ENCODE measurements around the gene DGKD.
"Not testable (repeated sequence)": the region's sequence is repeated elsewhere in the genome, so short reads cannot be mapped to it uniquely, and the experiment has no call there.

DGKD gene

DNA sequence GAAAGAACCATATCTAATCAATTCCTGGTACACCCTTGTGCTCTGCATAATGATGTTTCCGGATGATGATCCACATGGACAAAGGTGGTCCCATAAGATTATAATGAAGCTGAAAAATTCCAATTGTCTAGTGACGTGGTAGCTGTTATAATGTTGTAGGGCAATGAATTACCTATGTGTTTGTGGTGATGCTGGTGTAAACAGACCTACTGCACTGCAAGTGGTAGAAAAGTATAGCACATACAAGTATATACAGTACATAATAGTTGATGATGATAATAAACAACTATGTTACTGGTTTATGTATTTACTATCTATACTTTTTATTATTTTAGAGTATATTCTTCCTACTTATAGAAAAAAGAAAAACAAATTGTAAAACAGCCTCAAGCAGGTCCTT lies 8.4 kb downstream of the DGKD start:
- no peak for DNase-seq

DNA sequence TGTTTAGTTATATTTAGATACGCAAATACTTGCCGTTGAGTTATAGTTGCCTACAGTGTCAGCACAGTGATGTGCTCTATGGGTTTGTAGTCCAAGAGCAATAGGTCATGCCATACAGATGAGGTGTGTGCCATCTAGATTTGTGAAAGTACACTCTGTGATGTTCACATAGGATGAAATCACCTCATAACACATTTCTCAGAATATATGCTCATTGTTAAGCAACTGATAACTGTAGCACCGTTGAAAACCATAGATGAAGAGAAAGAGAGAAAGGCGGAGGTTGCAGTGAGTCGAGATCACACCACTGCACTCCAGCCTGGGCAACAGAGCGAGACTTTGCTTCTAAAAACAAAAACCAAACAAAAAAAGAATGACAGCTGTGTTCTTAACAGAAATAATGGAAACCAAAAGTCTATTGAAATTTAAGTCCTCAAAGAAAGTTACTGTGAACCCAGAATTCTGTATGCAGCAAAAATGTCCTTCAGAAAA lies 9.5 kb downstream of the DGKD start:
- DNase-seq, result no peak

DNA sequence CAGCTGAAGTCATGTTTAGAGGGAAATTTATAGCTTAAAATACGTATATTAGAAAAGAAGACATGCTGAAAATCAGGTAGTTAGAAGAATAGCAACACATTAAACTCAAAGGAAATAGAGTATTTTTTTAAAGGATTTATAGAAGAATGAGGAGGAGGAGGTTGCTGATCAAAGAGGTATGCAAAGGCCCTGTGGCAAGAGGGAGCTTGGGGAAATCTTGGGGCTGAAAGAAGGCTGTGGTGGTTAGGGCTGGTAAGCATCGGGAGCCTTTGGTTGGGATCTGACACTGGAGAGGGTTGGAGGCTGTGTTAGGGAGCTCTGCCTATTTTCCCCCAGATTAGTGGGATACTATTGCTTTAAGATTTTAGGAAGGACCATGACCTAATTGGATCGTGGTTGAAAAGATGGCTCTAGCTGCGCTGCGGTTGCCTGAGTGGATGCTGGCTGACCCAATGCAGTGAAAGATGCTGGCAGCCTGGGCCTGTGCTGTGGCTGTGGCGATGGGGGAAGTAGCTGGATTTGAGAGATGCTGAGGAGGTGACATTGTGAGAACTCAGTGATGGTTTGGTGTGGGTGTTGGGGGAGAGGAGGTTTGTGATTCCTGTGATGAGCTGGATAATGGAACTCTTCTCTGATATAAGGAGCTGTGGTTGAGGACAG lies 11.7 kb downstream of the DGKD start:
- DNase-seq, result no peak

DNA sequence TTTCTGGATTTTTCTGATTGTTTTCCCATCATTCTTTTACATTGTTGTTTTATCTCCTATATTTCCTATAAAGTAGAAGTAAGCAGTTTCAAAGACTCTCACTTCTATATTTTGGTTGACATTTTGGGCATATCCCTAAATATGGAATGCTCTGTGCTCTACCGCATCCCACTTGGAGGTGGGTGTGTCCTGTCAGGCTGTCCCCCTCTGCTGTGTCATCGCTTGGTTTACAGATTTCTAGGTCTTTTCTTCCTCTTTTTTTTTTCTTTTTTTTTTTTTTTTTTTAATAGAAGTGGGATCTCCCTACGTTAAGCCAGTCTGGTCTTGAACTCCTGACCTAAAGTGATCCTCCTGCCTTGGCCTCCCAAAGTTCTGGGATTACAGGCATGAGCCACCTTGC lies 13.3 kb downstream of the DGKD start:
- DNase-seq, result no peak

DNA sequence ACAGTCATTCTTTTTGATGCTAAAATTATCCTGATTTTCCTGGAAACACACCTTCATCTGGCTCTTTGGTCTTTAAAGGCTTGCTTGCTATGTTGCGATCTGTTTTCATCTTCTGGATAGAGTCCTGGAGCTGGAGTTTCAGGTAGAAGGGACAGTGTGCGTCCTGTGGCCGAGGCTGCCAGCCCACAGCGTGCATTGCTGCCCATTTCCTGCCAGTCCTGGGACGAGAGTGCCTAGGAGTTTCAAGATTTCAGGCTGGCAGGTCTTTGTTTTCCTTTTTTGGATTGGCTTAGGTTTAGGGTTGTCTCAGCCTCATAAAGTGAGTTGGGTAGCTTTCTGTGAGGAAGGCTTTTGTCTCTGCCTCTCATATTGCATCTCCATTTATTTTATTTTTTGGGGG lies 14.5 kb downstream of the DGKD start:
- DNase-seq, result no peak

DNA sequence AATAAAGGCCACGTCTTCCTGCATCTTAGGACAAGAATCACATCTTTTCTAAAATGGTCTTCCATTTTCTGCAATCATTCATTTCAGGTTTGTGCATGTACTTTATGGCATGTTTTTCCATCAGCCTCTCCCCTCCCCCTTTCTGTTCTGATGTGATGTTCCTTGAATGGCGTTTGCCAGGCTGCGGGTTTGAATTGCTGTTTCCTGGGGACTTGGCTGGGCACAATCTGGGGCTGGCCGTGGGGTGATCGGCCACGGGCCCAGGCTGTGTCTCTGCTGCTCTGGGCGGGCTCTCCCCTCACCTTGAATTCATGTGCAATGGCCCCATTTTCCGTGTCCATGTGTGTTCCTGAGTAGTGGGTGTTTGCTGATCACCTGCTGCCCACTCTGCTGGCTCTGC lies 15.2 kb downstream of the DGKD start:
- DNase-seq, result no peak

DNA sequence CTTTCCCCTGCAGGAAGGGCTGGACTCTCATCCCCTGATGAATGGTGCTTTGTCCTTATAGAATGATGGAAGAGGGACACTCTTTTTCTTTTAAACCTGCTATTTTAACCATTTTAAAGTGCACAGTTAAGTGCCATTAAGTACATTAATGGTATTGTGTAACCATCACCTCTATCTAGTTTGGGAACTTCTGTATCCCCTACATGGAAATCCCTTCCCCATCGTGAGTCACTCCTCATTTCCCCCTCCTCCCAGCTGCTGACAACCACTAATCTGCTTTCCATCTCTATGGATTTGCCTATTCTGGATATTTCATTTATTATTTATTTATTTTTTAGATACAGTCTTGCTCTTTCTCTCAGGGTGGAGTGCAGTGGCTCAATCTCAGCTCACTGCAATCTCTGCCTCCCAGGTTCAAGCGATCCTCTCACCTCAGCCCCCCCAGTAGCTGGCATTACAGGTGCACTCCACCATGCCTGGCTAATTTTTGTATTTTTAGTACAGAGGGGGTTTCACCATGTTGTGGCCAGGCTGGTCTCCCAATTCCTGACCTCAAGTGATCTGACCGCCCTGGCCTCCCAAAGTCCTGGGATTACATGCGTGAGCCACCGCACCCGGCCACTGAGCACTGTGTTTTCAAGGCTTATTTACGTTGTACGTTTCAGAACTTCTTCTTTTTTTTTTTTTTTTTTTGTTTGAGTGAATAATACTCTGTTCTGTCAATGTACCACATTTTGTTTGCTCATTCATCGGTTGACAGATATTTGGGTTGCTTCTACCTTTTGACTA lies 15.8 kb downstream of the DGKD start:
- no peak for DNase-seq

DNA sequence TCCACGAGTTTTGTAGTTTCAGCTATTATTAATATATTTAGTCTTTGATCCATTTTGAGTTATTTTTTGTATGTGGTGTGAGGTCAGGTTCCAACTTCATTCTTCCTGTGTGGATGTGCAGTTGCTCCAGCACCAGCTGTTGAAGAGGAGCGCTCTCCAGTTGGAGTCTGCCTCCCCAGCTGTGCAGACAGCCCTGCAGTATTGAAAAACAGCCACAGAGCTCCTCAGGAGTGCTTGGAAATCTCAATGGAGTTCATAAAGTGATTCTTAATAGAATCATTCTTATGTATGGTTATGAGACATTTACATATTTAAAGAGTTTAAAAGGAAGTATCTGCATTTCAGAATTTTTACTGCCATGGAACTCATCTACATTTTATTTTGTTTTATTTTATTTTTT lies 17.3 kb downstream of the DGKD start:
- no peak for DNase-seq

DNA sequence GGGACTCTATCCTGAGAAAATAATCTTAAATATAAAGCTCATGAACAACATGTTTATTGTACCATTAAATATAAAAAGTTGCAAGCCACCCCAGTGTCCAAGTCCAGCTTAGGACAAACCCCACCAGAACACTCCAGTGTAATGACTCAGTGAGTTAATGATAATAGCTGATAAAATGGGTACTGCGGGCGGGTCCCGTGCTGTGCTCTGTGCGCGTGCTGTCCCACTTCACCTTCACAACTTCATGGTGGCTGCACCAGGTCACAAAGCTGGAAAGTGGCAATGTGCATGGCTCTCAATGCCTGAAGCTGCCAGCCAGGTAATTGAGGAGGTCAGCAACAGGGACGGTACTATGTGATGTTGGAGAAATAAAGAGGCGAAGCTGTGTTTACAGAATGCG lies 18.6 kb downstream of the DGKD start:
- no peak for DNase-seq

DNA sequence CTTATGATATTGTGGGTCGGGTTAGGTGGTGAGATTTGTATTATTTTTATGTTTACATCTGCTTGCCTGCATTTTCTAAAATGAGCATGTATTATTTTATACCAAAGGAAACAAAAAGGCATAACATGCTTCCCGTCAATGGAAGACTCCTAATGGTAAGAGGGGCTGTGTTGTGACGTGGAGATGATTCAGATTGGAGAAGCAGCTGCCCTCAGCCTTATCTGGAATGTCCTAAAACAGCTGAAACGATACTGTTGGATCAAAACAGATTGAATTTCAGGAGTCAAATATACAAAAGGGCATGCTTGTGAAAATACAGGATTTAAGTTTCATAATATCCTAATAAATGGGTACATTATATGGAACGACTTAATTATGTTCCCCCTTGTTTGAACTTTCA lies 19.0 kb downstream of the DGKD start:
- DNase-seq, result no peak

DNA sequence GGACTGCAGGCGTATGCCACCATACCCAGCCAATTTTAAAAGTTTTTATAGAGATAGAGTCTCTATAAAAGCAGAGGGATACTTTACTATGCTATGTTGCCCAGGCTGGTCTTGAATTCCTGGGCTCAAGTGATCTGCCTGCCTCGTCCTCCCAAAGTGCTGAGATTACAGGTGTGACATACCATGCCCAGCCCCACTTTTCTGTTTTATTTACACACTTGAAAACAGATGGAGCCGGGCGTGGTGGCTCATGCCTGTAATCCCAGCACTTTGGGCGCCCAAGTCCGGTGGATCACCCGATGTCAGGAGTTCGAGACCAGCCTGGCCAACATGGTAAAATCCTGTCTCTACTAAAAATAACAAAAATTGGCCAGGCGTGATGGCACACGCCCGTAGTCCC lies 20.5 kb downstream of the DGKD start:
- DNase-seq, result not testable (repeated sequence)

DNA sequence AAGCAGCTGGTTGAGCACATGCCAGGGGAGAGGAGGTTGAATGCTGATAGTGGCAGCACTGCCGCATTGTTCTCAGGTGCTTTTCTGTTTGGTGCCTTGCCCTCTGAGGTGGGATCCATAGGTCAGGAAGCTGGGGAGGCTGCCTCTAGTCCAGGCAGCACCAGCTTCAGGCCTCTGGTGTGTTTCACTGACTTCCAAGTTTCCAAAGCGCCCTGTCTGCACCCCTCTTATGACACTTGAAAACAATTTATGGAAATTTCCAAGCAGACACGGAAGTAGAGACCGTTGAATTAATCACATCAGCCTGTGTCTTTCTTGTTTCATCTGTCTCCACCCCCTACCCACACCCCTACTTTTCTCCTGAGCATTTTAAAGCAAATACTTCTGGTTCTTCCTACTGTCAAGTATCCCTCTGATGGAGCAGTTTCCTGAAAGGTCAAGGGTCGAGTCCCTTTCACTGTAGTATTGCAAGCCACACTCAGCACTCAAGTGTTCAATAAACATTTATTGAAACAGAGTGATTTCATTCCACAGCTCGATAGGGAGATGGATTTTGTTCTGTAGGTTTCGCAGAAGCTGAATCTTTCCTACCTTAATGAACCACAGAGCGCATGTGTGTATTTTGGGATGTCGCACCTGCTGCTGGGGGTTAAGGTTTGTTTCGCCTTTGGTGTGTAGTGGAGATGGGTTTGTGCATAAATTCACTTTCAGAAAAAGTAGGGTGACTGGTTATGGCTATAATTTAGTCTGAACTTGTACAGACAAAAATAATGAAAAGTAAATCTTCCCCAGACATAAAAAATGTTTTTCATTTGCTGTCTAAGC lies 21.4 kb downstream of the DGKD start:
- DNase-seq, result no peak

DNA sequence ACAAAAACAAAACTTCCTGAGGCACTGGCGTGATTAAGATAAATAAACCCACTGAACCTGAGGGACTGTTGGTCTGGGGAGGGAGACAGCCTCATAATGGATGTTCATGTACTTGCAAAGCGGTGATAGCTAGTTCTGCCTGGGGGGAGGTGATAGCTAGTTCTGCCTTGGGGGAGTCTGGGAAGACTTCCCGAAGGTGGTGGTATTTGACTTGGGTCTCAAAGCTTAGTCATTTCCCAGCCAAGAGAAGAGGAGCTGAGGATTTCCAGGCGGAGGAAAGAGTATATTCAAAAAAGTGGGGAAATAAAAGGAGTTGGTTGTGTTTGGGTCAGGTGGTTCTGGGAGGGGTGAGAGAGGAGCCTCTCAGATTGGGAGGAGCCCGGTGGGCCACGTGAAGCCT lies 24.7 kb downstream of the DGKD start:
- DNase-seq, result no peak

DNA sequence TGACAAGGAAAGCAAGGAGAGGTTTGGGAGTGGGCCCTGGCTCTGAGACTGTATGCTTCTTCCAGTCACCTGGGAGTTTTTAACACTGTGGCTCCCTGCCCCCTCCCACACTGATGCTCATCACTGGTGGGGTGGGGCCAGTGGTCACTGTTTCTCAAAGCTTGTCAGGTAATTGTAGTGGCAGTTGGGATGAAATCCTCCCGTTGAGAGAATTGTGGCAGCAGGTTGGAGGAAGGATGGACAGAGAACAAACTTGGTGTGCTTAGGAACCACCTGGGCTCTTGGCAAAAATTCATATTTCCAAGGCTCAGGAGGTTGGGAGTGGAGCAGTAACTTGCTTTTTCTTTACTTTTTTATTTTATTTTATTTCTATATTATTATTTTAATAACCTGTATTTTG lies 25.1 kb downstream of the DGKD start:
- DNase-seq, result no peak

DNA sequence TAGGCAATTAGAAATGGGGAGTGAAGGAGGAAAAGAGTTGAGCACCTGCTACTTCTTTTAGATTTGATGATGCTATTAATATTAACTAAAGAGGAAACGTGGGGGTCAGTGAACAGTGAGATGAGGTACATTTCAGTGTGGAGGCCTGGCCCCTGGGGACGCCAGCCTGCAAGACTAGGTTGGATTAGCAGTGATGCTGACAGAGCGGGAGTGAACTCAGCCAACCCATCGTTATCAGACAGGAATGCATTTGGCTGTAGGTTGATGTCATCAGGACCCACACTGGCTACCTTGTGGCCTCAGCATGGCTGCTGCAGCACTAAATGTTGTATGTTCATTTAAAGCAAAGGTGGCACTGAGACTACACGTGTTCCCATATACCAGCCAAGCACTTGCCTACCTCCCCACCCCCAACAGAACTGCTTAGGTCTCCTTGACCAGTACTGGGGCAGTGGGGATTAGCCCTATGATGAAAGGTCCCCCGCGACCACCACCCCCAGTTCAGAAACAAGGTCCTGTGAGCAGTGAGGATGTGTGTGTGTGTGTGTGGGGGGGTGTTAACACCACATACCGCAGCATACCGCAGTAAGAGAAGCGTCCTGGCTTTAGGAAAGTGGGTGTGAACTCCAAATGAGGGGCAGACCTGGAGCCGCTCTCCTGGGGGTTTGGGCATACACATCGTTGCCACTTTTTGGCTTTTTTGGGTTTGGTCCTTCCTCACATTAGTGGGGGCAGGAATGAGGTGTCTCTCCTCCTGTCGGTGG lies 26.0 kb downstream of the DGKD start:
- no peak for DNase-seq

DNA sequence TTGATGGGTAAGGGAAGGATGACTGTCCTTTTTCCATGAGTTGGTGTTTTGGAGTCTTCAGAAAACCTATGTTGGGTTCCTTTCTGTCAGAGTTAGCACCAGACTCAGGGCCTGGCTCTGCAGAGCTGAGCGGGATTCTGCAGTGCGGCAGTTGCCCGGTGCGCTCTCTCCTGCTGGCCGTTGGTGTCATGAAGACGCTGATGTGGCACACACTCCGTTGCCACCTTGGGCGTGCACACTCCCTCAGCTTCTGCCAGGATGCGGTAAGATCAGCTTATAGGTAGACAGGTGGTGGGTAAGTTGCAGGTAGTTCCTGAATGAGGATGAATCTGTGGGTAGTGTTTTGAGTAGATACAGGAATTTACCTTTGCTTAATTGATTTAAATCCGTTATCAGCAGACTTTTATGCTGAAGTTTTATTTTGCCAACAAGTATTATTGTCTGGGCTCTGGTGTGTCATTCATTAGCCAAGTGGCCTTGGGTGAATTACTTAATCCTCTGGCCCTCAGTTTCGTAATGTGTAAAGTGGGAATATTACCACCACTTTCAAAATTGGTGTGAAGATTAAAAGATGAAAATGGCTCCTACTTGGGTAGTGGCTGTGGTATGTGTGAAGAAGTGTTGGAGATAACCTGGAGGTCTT lies 26.8 kb downstream of the DGKD start:
- DNase-seq, result no peak

DNA sequence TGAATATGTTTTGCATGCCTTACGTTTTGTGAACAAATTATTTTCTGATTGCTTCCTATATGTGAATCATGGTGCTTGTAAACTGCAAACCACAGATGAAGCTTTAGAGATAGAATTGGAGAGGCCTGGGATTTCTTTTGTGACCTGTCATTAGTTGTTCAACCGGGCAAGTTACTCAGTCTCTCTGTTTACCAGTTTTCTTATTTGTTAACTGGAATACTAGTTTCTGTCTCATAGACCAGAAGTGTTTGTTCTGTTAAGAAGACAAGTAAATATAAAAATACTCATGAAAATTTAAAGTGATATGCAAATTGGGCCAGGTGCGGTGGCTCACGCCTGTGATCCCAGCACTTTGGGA lies 27.3 kb downstream of the DGKD start:
- no peak for DNase-seq

DNA sequence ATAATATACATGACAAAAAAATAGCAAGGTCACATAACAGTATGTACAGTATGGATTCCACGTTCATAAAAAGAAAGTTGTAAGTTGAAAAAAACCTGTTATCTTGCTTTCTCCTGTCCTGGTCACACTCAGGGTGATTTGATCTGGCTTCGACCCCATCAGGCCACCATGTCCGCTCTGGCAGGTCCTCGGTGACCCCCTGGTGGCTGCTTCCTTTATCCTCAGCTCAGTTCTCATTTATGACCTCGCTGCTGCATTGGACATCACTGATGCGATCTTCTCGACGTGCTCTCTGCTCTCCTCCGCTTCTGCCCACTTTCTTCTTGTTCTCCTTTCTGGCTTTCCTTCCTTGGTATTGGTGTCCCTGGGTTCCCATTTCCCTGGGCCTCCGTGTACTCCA lies 29.7 kb downstream of the DGKD start:
- DNase-seq, result no peak

DNA sequence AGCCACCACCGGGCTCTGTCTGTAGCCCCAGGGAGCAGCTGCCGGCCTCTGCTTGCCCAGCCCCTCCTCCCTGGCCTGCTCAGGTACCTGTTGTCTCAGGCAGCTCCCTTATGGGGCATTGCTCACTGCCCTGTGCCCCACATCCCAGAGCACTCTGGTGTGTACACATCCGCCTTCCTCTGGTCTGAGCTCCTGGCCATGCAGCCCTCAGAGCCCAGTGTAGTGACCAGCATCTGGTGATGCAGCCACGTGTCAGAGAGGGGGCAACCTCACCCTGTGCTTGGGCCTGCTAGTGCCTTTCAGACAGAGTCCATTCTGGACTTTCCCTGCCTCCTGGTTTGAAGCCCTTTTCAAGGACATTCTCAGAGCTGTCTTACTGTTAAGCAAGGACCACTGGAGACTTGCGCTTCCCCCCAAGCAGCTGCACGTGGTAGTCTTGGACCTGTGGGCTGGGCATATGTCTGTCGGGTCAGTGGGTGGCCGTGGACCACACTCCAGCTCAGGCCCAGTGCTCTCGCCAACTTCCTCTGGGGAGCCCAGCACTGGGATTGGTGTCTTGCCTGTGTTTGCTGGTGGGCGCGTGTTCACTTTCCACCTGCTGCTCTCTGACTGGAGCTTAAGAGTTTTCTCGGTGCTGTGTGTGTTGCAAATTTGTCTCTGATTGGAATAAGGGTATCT lies 30.7 kb downstream of the DGKD start:
- no peak for DNase-seq

DNA sequence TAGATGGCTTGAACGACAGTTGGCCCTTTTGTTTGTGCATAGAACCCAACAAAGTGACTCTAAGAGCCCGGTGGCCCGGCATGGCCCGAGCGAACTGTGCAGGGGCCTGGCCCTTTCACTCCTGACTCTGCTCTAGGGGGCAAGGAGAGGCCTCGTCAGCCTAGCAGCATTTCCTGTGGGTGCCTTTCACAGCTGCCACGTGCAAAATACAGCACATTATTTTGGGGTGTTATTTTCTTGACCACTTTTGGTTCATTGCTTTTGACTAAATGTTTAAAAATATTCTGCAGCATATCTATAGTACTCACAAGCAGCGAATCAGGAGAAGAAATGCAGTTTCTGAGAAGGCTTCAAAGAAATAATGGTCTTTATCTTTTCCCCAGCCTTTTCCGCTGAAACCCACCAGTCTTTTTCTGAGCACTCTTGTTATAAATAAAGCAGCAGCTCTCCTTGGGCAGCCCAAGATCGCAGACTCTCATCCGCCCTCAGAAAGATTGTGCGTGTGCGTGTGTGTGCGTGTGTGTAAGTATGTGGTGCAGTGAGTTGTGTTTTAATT lies 31.3 kb downstream of the DGKD start:
- no peak for DNase-seq

DNA sequence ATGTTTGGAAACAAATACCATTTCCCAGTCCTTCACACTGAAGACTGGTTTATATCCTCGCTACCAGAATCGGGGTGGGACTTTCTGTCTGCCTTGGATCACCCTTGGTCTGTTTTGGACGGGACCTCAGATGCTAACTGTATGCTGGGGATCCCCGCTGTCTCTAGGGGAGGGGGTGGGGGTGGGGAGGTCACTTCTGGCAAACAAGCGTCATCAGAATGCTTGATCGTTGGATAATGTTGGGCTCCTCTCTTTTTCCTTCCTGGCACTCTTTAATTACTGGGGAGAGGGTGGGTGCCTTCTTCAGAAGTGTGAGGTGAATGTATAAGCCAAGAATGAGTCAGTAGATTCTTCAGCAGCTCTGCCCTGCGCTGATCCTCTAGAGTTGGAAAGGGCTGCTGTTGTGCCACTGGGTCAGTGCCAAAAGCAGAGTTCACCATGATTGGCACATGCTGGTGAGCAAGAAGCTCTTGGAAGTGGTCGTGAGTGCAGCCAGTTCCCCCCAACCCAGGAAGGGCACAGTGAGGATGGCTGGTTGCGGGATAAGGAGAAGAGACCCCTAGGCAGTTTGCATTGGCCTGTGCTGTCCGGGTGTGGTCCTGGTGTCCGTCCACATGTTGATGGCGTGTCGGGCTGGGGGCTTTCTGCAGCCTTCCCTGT lies 32.2 kb downstream of the DGKD start:
- DNase-seq, result no peak

All from NCI-H526 treated with DMSO at 0.1 percent for 48 hours (cell line).